Umbilical cord (tissue), 1 donor: ENCODE measurements around the gene PLPP7. TPM values are rescaled to one million over a fixed set of nuclear protein-coding genes. Genes with fewer than 3 reads are reported as not detected.

Experiments used
- total RNA-seq: library from RNA; depleted of rRNA; stranded (reverse); fragments of >200 nt; gene quantifications from one replicate; pipeline ENCODE4 v1.2.3, GENCODE V29; 2014; ENCODE audit warnings: low replicate concordance; ENCODE audit not compliant: insufficient read depth

Gene PLPP7
- total RNA-seq, 1 donor from 2014 or later = 9.6 TPM

Other genes starting within 250 kb of the PLPP7 start
- gene AIF1L, start 193.2 kb upstream of the PLPP7 start, total RNA-seq = 35.4 TPM
- 27.7 TPM for gene NUP214, start 164.1 kb upstream of the PLPP7 start, total RNA-seq
- gene FAM78A, start 13.2 kb upstream of the PLPP7 start, total RNA-seq = 8.9 TPM
- 60.4 TPM for gene PRRC2B, start 104.4 kb downstream of the PLPP7 start, total RNA-seq
- 41.4 TPM for gene POMT1, start 213.2 kb downstream of the PLPP7 start, total RNA-seq
- 14.7 TPM for gene UCK1, start 241.5 kb downstream of the PLPP7 start, total RNA-seq